ENCODE results near the gene GPR160. TPM values are rescaled to one million over a fixed set of nuclear protein-coding genes. Genes with fewer than 3 reads are reported as not detected.

The GPR160 gene
- total and polyA plus RNA-seq, 2 of the 13 experiments (the other 11 are each of a cell fraction or from before 2014, with no cell fraction given), result 12.1 to 23.2 TPM

DNA sequence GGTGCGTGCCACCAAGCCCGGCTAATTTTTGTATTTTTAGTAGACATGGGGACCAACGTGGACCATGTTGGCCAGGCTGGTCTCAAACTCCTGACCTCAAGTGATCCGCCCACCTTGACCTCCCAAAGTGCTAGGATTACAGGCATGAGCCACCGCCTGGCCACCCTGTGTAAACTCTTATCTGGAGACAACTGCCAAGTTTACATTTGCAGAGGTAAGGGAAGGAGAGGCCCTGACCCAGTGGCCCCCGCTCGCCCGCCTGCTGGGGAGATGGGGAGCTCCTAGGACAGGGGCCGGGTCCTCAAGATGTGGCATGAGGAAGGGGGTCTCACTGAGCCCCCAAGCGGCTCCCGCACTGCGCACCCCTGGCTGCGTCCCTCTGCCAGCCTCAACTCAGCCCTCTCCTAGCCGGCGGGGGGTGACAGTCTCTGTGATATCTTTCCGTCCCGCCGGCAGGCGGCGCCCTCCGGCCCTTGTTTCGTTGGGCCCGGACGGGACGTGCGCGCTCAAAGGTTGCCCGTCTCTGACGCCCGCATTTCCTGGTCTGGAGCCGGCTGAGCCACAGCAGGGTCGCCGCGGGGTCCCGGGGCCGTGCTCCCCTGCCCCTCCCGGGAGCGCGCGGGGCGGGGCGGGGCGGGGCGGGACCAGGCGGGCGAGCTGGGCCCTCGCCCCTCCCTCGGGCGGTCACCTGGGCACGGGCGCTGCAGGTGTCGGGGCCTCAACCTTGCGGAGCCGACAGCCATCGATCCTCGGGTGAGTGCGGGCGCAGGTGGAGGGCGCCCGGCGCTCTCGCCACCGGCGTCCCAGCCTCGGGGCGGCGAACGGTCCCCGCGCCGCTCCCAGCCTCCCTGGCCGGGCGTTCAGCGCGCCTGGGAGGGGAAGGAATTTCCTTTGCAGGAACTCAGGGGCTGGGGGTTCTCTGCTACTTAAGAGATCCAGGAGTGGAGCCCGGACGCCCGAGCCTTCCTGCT, at the start of gene GPR160 (continued):
- TF ChIP-seq ZNF646 (CRISPR knock-in tag; IDR thresholded peaks at IDR 0.05) (peak; percentile 51; the same call in 1 of the 2 replicates), RXRB (CRISPR knock-in tag; IDR thresholded peaks at IDR 0.05; ENCODE audit: borderline replicate concordance) (peak; percentile 76), ZNF772 (CRISPR knock-in tag; IDR thresholded peaks at IDR 0.05) (peak; percentile 52; the same call in 1 of the 2 replicates), ZFY (CRISPR knock-in tag; IDR thresholded peaks at IDR 0.05) (peak; percentile 52), ZNF788 (CRISPR knock-in tag; IDR thresholded peaks at IDR 0.05; ENCODE audit: borderline replicate concordance) (peak; percentile 57; the same call in 1 of the 2 replicates), MEF2D (CRISPR knock-in tag; IDR thresholded peaks at IDR 0.05) (0 out of 2 replicates have a peak, but pooled peaks have one; percentile 48), GATAD1 (CRISPR knock-in tag; IDR thresholded peaks at IDR 0.05) (0 out of 2 replicates have a peak, but pooled peaks have one; percentile 34), ZSCAN30 (CRISPR knock-in tag; IDR thresholded peaks at IDR 0.05) (0 out of 2 replicates have a peak, but pooled peaks have one; percentile 33), ZNF577 (CRISPR knock-in tag; IDR thresholded peaks at IDR 0.05; ENCODE audit: borderline replicate concordance, low read depth) (no peak), ZNF317 (CRISPR knock-in tag; IDR thresholded peaks at IDR 0.05) (0 out of 2 replicates have a peak, but pooled peaks have one; percentile 42), MTA1 (CRISPR knock-in tag; IDR thresholded peaks at IDR 0.05; ENCODE audit: borderline replicate concordance) (0 out of 2 replicates have a peak, but pooled peaks have one; percentile 33), ARHGAP35 (CRISPR knock-in tag; IDR thresholded peaks at IDR 0.05; ENCODE audit: borderline replicate concordance) (0 out of 2 replicates have a peak, but pooled peaks have one; percentile 47), ZMYM2 (CRISPR knock-in tag; IDR thresholded peaks at IDR 0.05) (peak; percentile 96), RCOR2 (CRISPR knock-in tag; IDR thresholded peaks at IDR 0.05) (0 out of 2 replicates have a peak, but pooled peaks have one; percentile 34), ZFP36 (IDR thresholded peaks at IDR 0.05; ENCODE audit: borderline replicate concordance, low read depth, low read length, partially characterized antibody) (no peak)
- TF ChIP-seq, protein P1, sequence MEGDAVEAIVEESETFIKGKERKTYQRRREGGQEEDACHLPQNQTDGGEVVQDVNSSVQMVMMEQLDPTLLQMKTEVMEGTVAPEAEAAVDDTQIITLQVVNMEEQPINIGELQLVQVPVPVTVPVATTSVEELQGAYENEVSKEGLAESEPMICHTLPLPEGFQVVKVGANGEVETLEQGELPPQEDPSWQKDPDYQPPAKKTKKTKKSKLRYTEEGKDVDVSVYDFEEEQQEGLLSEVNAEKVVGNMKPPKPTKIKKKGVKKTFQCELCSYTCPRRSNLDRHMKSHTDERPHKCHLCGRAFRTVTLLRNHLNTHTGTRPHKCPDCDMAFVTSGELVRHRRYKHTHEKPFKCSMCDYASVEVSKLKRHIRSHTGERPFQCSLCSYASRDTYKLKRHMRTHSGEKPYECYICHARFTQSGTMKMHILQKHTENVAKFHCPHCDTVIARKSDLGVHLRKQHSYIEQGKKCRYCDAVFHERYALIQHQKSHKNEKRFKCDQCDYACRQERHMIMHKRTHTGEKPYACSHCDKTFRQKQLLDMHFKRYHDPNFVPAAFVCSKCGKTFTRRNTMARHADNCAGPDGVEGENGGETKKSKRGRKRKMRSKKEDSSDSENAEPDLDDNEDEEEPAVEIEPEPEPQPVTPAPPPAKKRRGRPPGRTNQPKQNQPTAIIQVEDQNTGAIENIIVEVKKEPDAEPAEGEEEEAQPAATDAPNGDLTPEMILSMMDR (CRISPR knock-in tag; IDR thresholded peaks at IDR 0.05), result peak; percentile 91
- TF ChIP-seq, protein P2, sequence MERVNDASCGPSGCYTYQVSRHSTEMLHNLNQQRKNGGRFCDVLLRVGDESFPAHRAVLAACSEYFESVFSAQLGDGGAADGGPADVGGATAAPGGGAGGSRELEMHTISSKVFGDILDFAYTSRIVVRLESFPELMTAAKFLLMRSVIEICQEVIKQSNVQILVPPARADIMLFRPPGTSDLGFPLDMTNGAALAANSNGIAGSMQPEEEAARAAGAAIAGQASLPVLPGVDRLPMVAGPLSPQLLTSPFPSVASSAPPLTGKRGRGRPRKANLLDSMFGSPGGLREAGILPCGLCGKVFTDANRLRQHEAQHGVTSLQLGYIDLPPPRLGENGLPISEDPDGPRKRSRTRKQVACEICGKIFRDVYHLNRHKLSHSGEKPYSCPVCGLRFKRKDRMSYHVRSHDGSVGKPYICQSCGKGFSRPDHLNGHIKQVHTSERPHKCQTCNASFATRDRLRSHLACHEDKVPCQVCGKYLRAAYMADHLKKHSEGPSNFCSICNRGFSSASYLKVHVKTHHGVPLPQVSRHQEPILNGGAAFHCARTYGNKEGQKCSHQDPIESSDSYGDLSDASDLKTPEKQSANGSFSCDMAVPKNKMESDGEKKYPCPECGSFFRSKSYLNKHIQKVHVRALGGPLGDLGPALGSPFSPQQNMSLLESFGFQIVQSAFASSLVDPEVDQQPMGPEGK (CRISPR knock-in tag; IDR thresholded peaks at IDR 0.05), result peak; percentile 69
